HG02981 (cell line): ENCODE measurements around the gene TBCEL.

Experiments used
- ATAC-seq: cut with Tn5 transposase; IDR thresholded peaks from one replicate; pipeline ENCODE4 v1.9.1; 2021; ENCODE audit warnings: mild to moderate bottlenecking, moderate library complexity; ENCODE audit not compliant: unreplicated experiment

TBCEL gene

DNA sequence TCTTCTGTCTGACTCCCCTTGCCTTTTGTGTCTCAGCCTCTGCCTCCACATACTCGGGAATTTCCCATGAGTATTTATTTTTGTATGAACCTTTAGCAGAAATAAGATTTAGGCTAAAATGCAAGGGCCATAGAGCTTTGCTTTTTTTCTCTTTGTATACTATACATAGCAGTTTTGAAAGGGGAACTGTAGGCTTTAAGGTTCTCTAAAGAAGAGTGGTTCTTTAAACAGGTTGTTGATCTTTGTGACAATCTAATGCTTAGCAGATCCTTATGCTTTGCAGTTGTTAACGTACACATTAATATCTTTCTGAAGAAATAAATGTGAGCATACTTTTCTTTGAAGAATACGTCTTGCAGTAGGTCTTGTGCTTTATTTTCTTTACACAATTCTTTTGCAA lies 35.0 kb downstream of the TBCEL start:
- ATAC-seq = no peak

DNA sequence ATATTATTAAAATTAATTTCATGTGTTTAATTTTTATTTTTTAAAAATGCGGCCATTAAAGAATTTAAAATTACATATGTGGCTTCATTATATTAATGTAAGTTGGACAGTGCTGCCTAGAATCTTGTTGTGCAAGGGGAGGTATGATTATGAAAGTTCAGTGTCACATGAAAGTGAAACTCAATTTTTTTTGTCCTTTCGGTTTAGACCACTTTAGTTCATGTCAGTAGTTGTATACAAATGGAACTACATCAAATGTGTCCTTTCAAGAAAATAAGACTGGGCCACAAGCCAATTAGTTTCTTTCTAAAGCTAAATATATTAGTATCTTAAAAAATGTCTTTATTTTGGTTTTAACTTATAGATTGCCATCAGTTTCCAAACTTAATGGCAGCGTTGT lies 35.7 kb downstream of the TBCEL start:
- ATAC-seq = peak; percentile 98

DNA sequence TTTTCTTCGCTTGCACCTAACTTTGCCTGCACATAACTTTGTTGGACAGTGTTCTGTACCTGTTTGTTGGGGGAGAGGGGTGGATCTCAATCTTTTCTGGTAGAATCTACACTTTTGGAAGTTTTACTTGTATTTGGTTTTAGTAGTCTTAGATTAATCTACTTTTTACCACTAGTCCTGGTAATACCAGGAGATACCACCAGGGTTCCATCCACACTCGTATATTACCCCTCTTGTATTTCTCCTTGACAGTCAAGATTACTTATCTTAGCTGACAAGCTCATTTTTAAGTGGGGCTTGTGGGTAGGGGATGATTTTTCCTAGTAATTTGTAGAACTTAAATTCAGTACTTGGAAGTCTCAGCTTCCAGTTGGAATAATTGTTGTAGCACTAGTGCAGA lies 39.8 kb downstream of the TBCEL start:
- no peak for ATAC-seq

DNA sequence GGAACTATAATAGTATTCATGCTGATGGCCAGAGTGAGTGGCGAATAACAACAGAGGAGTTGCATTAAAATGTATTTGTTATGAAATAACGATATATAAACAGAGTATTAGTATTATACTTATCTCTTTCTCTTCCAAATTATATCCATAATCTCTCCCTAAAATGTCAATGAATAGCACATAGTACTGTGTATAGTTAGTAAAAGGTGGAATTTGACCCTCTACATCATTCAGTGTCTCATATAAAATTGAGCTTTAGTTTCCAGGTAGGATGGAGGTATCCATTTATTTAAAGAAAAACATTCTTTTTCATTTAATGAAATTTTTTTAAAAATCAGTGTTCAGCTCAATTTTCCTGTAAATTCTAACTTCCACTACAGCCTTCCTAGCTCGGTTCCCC lies 42.7 kb downstream of the TBCEL start:
- ATAC-seq = no peak

DNA sequence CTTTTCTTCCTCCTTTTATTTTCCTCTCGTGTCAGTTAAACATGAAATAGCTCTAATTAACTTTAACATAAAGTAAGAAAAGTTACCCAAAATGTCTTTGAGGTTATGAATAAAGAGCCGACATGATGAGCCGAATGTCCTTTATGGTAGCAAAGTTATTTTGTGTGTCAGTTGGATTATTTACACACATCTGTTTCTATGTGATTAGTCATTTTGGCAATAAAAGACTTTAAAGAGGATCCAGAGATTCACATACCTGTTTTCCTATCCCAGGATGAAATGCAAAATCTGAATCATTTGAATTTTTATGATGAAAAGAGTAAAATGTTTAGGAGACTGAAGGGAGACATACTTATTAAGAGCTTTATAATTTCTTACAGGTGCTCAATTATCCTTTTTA lies 43.1 kb downstream of the TBCEL start:
- ATAC-seq = no peak

DNA sequence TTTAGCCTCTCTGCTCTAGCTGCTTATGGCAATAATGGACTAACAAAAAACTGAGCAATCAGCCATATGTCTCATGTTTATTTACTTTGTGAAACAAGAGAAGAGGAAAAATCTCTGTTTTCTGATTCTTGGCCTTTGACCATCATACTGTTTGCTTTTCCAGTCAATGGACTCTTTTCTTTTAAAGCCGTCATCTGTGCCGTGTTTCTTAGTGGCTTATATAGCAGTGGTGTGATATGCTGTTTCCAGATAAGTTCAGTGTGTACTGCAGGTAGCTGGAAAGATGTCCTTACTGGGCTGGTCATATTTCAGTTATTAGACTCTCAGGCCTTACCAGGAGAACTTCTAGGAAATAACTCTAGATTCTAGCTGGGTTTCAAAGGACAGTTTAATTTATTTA lies 43.6 kb downstream of the TBCEL start:
- ATAC-seq = no peak

DNA sequence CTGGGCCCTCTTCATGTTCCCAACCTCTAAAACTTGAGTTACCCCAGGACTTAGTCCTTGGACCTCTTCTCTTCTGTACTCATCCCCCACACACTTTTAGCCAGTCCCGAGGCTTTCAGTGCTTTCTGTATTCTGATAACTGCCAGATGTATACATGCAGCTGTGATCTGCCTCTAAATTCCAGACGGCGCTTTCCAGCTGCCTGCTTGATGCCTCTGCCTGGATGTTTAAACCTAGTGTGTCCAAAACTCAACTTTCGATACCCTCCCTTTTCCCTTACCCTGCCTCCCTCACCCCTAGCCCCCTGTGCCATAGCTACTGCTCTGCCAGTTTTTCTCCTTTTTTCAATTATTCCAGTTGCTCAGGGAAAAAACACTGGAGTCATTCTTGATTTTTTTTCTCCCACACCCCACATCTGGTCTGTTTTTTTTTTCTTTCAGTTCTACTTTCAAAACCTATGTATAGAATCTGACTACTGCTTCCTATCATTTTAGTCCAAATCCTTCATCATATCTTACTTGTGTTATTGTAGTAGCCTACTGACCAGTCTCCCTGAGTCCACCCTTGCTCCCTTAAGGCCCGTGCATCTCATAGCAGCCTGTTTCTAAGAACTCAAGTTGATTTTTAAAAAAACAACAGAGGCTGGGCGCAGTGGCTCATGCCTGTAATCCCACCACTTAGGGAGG lies 44.2 kb downstream of the TBCEL start:
- no peak for ATAC-seq

DNA sequence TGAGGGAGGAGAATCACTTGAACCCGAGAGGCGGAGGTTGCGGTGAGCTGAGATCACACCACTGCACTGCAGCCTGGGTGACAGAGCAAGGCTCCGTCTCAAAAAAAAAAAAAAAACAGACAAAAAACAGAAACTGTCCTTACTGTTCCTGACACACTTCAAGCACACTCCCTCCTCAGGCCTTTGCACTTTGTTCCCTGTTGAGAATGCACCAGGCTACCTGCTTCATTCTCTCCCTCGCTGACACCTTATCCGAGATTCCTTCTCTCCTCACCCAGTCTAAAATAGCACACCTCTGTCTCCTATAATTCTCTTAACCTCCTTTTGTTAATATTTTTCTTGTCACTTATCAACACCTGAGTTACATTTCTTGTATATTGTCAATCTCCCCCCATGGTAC lies 44.9 kb downstream of the TBCEL start:
- ATAC-seq = no peak

DNA sequence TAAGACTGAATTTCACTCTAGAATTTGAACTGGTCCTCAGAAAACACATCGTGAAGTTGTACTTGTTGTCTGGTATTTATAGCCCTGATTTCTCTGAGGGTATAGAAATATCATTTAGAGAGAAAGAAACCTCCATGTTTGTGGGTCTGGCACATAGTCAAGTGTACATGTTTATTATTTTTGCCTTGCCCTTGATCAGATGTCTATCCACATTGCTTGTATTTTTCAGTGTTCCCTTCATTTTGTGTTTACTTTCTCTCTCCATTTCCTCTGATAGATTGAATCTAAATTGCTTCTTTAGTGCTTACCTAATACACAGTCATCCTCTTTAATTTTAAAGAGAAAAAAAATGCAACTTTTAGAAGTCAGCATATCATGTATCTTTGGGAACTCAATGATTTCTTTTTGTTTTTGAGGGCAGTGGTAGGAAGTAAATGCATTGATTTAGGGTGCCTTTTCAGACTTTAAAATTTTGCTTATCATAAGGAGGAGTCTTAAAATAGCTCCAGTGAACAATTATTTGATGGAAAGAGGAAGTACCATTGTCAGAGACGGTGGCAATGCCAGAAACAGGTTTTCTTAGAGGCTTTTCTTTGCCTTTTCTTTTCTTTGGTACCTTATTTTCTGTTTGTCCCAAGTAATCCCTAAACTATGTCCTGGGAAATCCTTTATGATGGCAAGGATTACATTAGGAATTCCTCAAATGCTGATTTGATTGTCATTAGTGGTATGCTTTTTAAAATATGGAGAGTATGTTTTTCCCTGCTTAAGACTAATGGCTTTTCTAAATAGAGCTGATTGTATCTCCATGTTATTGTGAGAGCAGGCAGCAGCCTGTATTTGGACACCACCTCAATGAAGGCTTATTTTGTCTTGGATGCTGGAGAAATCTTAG lies 47.3 kb downstream of the TBCEL start:
- ATAC-seq = no peak

DNA sequence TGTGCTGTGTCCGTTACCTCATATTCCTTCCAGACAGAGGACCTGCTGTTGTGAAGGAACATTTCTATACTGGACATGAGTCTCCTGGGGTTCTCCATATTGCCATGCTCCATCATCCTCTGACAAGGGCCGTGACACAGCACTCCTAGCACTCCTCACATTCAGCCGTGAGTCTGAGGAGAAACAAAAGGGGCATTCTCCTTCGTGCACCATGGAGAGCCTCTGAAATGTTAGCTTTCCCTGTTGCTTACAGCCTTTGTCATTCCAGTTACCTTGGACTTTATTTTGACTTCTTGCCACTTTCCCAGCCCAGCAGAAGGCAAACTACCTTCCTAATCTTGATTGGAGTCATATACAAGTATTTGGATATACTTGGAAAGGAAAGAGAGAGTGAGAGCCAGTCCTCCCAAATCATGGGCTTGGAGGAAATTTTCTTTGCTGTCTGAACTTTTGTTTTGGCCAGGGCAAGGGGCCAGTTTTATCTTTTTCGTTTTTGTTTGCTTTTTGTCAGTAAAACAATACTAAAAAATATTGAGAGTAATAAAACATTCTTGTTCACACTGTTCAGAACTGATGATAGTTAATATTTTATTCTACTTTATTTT lies 48.0 kb downstream of the TBCEL start:
- ATAC-seq = no peak

DNA sequence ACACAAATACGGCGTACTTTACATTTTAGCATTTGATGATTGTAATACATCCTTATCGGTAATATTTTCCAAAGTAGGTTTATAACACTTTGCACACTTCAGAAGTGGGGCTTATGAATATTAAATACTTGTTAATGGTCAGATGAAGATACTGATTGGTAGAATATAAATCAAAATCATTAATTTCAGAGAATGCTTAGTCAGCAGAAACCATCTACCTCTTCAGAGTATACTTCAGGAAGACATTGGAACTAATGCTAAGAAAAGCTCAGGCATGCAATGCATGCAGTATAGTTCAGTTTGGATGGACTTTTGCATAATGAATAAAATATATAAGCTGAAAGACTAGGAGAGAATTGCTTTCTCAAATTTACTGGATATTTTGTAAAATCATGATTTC lies 57.4 kb downstream of the TBCEL start:
- ATAC-seq = no peak

DNA sequence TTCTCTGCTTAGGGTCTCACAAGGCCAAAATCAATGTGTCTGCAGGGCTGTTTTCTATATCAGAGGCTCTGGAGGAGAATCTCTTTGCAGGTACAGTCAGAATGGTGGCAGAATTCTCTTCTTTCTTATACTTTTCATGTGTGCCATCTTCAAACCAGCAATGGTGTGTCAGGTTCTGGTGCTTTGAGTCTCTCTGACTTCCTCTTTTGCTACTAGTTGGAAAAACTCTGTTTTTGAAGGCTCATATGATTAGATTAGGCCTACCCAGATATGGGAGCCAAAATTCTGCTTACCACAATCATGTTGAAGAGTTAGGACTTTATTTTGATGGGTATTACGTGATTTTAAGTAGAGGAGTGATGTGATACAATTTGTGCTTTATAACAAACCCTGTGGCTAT lies 58.3 kb downstream of the TBCEL start:
- ATAC-seq = no peak

DNA sequence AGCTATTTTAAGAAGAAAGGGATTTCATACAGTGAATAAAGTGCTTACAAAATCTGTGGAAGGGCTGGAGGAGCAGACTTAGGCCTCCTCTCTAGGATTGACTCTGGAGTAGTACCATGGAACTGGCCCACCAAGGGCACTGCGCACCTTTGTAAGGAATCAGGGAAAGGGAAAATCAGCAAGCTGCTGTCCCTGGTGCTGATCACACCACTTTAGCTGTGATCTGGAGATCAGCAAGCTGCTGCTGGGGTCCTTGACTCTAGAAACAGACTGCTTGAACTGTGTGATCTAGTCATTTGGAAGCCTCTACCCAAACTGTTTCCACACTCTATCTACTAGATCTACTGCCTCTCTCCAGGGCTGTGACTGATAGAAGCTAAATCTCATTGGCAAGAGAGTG lies 58.8 kb downstream of the TBCEL start:
- no peak for ATAC-seq

DNA sequence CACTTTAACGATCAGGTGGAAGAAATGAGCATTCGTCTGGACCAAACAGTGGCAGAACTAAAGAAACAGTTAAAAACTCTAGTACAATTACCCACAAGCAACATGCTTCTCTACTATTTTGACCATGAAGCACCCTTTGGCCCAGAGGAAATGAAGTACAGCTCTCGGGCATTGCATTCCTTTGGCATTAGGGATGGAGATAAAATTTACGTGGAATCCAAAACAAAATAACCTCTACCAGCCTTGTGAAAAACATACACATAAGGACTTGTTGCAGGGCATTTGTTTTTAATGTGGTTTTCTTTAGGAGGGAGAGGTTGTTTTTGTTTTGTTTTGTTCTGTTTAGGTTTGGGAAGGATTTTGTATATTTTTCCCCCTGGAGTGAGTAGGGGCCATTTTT lies 63.0 kb downstream of the TBCEL start:
- no peak for ATAC-seq

DNA sequence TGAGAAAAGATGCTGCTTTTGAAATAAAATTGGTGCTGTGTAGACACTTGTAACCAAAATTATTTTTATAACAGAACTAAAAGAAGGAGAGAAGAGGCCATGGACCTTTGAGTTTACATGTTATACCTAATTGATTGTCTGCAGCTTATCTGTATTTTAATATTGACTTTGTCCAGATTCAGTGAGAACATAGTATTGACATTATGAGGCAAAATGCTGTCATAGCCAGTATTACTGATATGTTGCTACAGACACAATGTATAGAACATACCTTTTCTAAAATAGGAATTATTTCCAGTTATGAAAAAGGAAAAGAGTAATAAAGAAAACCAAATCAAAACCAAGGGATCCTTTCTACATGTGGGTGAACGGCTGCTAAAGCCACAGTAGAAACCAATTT lies 65.7 kb downstream of the TBCEL start:
- no peak for ATAC-seq

DNA sequence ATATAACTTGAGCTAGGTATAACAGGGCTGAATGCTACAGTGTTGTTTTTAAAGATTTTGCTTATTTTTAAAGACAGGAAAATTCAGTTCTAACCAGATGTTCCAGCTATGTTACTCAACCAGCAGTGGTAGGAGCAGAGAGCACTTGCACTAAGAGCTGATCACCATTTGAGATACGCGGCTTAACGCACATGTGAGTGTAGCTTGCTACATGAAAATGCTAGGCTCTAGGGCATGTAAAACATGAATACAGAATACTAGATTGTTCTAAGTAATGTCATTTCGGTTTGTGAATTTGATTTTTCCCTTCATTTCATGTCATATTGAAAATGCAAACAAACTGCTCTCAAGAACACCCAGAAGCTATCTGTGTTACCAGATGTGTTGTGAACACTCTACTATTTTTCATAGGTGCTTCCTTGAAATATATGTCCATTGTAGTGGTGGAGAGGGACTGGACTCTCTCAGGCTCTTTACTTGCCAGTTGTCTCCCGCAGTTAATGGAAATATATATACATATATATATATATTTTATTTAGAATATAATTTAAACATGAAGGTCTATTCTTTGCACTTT lies 66.3 kb downstream of the TBCEL start:
- ATAC-seq = no peak

DNA sequence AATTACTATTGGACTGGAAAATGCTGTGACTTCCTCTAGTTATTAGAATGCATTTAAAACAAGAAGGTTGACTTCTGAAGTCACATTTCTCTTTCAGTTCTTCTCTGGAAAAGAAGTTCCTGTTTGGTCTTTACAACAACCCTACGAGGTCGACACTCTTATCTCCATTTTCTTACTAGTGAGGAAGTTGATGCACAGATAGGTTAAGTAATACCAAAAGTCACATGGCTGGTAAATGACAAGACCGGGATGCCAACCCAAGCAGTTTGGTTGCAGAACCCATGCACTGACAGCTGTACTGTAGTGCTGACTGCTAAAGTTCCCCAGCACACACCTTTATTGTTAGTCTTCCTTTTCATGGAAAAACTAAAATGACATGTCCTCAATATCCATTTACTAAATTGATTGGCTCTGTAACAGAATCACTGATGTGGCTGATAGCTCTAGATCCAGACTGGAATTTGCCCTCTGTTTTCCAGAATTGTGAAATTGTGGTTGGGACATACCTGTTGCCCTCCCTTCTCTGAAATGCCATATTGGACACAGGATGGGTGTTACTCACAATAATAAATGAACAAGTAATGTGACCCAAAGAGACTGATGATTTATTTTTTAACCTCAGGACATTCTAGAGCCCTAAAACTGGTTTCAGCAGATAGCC lies 67.7 kb downstream of the TBCEL start:
- ATAC-seq = no peak

DNA sequence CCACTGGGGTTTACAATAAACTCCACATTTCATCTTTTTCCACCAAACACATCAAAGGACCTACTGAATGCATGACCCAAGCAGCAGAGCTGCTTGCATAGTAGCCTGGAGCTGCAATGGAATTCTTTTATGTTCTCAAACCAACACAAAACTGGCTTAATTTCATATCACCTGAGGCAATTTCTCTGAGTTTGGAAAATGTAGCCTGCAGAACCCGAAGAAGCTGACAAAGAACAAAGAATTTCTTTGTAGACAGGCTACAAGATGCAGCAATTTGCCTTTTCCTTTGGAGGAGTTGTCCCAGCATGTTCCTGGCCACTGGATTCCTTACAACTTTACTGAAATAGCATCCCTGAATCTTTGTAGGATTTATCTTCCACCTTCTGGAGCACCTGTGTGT lies 71.7 kb downstream of the TBCEL start:
- ATAC-seq = no peak

DNA sequence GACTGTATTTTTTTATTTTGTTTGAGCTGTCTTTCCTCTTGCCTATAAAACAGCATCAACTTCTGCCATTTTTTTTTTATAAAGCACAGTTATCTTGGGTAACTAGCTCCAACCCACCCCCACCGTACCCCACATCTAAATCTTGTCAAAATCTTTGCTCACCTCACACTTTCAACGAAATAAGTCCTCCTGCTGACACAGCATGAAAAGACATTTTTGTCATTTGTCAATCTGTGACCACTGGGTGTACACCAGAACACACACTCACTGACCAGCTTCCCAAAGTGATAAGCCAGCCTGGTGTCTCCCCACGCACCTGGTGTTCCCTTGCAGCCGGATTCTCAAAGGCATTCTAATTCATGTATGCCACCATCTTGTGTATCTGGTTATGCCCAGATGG lies 75.5 kb downstream of the TBCEL start:
- ATAC-seq = no peak

DNA sequence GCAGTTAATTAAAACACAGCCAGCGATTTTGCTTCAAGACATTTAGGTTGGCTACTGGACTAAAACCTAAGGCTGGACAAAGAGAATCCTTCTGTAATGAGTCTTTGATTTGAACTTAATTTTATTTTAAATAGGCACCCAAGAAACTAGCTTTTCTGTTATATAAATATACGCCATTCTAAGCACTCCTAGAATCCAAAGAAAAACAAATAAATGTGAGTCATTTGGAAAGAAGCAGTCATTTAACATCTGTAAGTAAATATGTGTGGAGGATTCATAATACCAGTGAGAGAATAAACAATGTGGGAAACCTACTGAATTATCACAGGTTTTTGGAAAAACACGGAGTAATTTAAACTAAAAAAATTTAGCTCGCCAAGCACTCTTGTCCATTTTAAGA lies 76.0 kb downstream of the TBCEL start:
- no peak for ATAC-seq

DNA sequence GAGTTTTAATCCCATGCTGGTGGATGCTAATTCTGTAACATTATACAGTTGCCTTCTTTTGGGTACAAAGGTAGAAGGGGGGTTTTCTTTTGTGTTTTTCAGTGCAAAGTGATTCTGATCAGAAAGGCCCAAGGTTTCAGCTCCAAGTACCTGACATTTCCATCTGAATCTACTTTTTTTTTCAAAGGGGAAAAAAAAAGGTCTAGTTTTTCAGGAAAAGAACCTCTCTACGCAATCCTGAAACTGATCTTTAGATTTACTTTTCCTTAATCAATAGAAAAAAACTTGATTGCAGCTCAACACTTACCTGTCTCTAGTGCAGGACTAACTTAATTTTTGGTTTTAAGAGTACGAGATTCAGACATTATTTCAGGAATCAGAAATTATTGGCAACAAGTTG lies 77.0 kb downstream of the TBCEL start, which contains the start of gene TECTA:
TSS of gene TECTA (plus strand) at position 301 of the 400 bp plus-strand sequence. CDS start 1,423 bp downstream, outside the sequence.
- ATAC-seq = no peak
